Activated CD4-positive, alpha-beta T cell treated with anti-CD3 and anti-CD28 coated beads, Interleukin-2, amount 10 ng/mL, durations not matched to agents 7 days and 5 days (primary cell): ENCODE data around the gene IL13. TPM values are rescaled to one million over a fixed set of nuclear protein-coding genes. Genes with fewer than 3 reads are reported as not detected.

Source experiments
- CTCF ChIA-PET: fragments of 350-600 bp; sonication (Branson Sonifier 250); formaldehyde crosslinking; loops from one replicate; lab custom pipeline; 2021; ENCODE audit warnings: antibody characterized with exemption; lab: Charles Lee
- POLR2A ChIA-PET: fragments of 350-600 bp; sonication (Branson Sonifier 250); formaldehyde crosslinking; loops from one replicate; lab custom pipeline; 2021; ENCODE audit warnings: antibody characterized with exemption; lab: Charles Lee
- DNase-seq: peaks from one replicate; pipeline ENCODE4 v3.0.0-alpha.2; 2020
- H3K27ac Mint-ChIP-seq: one replicate; pipeline ENCODE4 v1.8.0; 2021; ENCODE audit warnings: mild to moderate bottlenecking, moderate library complexity, mixed read lengths
- H3K27me3 Mint-ChIP-seq: one replicate; pipeline ENCODE4 v1.8.0; 2021; ENCODE audit warnings: mixed read lengths
- H3K36me3 Mint-ChIP-seq: one replicate; pipeline ENCODE4 v1.8.0; 2021; ENCODE audit warnings: low read depth, mixed read lengths
- H3K4me1 Mint-ChIP-seq: one replicate; pipeline ENCODE4 v1.8.0; 2021; ENCODE audit warnings: mixed read lengths
- H3K4me3 Mint-ChIP-seq: one replicate; pipeline ENCODE4 v1.8.0; 2021; ENCODE audit warnings: mild to moderate bottlenecking, moderate library complexity, mixed read lengths
- H3K9me3 Mint-ChIP-seq: one replicate; pipeline ENCODE4 v1.8.0; 2021; ENCODE audit warnings: mixed read lengths
- total RNA-seq, 2 experiments: library from RNA; stranded (reverse); gene quantifications; one replicate each; pipeline ENCODE4 v1.2.3, GENCODE V29; 2021

The IL13 gene
- total RNA-seq, 2 experiments from 2014 or later: 2.5 to 2.8 TPM

DNA sequence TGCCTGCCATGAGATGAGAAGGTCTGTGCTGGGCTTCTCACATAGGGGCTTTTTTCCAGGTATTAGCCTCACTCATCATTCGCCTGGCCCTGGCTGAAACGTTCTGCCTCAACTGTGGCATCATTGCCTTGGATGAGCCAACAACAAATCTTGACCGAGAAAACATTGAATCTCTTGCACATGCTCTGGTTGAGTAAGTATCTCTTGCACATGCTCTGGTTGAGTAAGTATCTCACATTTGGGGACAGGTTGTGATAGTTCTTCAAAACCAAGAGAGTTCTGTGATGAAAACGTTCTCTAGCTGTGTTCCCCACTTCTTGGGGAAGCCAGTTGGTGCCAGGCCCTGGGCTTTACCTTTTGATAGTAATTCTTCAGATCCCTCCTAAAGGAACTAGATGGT lies 17.4 kb upstream of the IL13 start:
- H3K36me3 Mint-ChIP-seq: peaks cover 73% of the 10 kb centered on the region
- POLR2A ChIA-PET: no interaction called here

DNA sequence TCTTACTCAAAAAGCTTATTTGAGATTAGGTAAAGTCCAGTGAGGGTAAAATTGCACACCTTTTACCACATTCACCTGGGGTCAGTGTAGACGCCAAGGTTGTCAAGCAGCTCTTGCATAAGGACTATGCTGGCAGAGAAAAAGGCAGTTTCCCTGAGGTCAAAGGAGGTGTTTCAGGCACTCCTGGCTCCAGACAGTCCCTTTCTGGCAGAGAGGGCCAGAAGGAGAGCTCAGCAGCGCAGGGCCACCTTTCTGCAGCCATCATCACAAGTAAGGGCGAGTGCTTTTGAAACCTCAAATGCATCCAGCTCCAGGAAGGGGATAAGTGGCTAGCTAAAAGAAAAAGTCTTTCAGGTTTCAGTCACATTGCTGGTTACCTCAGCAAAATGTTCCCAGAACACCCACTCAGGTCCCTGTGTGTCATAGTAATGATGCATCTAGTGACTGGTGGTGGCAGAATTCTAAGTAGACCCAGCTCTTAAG lies 16.7 kb upstream of the IL13 start:
- peaks cover 75% of the 10 kb centered on the region for H3K36me3 Mint-ChIP-seq
- no peak for DNase-seq
- H3K4me3 Mint-ChIP-seq: no peak overlapping the region
- H3K27me3 Mint-ChIP-seq: no peaks in the 10 kb centered on the region
- ChIA-PET POLR2A (no interaction called here), CTCF (interaction anchor here (0.5 to 1.3 kb wide), 9 partner anchors 10 to 215 kb away, joined by 3 to 5 read pairs (median 3); partner anchors contain the start of gene SOWAHA)
- H3K27ac Mint-ChIP-seq: no peak overlapping the region
- peaks cover 59% of the 10 kb centered on the region for H3K4me1 Mint-ChIP-seq
- H3K9me3 Mint-ChIP-seq: no peaks in the 10 kb centered on the region

More for the DNA sequence above, 17.4 kb upstream of the IL13 start:
- CTCF ChIA-PET: interaction anchor here (0.6 to 1.3 kb wide), 4 partner anchors 14 to 173 kb away, joined by 3 to 4 read pairs (median 4); partner anchors contain the start of gene SOWAHA
- peaks cover 66% of the 10 kb centered on the region for H3K4me1 Mint-ChIP-seq
- no peak overlapping the region for H3K4me3 Mint-ChIP-seq
- no peaks in the 10 kb centered on the region for H3K9me3 Mint-ChIP-seq
- no peak overlapping the region for H3K27ac Mint-ChIP-seq
- H3K27me3 Mint-ChIP-seq: no peaks in the 10 kb centered on the region
- DNase-seq: no peak

DNA sequence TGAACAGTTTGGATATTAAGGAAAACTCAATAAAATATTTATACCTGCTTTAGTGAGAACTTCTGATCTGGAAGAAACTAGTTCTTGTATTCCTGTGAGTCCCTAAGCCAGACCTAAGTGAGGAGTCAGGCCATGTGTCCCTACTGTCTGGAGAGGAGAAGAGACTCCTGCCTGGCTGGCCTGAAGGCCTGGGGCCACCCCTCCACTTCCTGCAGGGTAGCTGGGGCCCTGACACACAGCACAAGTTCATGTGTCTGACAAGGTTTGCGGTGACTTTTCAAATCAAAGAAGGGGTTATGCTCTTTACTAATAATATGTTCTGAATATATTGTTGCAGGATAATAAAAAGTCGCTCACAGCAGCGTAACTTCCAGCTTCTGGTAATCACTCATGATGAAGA lies 16.1 kb upstream of the IL13 start:
- Mint-ChIP-seq H3K27ac (peak overlapping the region; percentile 26), H3K4me3 (no peak overlapping the region), H3K9me3 (no peaks in the 10 kb centered on the region), H3K36me3 (peaks cover 72% of the 10 kb centered on the region), H3K4me1 (peaks cover 55% of the 10 kb centered on the region), H3K27me3 (no peaks in the 10 kb centered on the region)
- ChIA-PET POLR2A (interaction anchor here (0.7 kb wide), 1 partner anchor 53 kb away, joined by 3 read pairs; no protein-coding TSS in a partner anchor), CTCF (interaction anchor here (0.5 to 1.3 kb wide), 5 partner anchors 17 to 215 kb away, joined by 3 to 5 read pairs (median 3); no protein-coding TSS in a partner anchor)
- no peak for DNase-seq

DNA sequence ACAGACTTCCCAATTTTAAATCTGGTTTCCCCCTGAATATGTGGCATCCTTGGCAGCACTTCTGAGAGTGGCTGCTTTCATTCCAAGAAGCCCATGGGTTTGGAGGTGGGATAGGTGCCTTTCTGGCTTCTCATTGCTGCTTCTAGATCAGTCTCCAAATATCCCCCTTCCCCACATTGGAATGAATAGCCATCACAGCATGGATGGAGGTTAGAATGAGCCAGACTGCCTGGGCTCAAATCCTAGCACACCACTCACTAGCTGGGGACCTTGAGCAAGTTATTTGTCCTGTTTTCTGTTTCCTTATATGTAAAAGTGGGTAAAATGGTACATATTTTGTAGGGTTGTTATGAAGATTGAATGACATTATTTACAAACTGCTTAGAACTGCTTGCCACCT lies 13.8 kb upstream of the IL13 start:
- ChIA-PET POLR2A (no interaction called here), CTCF (interaction anchor here (1.5 to 2.5 kb wide), 2 partner anchors 14 to 19 kb away, joined by 4 to 8 read pairs; no protein-coding TSS in a partner anchor)
- H3K9me3 Mint-ChIP-seq: peaks cover 10% of the 10 kb centered on the region
- no peak overlapping the region for H3K27ac Mint-ChIP-seq
- no peak overlapping the region for H3K4me3 Mint-ChIP-seq
- peaks cover 39% of the 10 kb centered on the region for H3K4me1 Mint-ChIP-seq
- DNase-seq: no peak
- peaks cover 64% of the 10 kb centered on the region for H3K36me3 Mint-ChIP-seq
- H3K27me3 Mint-ChIP-seq: peaks cover 14% of the 10 kb centered on the region

DNA sequence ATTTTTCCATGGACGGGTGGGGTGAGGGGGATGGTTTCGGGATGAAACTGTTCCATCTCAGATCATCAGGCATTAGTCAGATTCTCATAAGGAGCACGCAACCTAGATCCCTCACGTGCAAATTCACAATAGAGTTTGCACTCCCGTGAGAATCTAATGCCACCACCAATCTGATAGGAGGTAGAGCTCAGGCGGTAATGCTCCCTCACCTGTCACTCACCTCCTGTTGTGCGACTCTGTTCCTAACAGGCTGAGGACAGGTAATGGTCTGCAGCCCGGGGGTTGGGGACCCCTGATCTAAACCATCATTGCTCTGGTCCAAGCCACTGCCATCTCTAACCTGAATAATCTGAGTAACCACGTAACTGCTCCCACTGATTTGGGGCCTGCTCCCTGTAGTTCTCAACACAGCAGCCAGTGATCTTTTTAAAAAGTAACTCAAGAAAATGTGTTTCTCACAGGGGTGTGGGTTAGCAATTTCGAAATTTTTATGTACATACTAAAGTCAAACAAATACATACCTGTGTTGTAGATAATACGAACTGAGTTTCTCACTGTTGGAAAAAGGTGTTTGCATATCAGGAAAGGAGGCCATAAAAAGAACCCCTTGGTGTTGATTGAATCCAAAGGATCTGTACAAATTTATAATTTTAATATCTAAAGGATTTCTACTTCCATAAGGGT lies 11.2 kb upstream of the IL13 start:
- ChIA-PET POLR2A (no interaction called here), CTCF (interaction anchor here (0.9 kb wide), 1 partner anchor 120 kb away, joined by 3 read pairs; no protein-coding TSS in a partner anchor)
- Mint-ChIP-seq H3K27ac (no peak overlapping the region), H3K27me3 (peaks cover 14% of the 10 kb centered on the region), H3K4me1 (peaks cover 15% of the 10 kb centered on the region), H3K36me3 (peaks cover 46% of the 10 kb centered on the region), H3K4me3 (no peak overlapping the region), H3K9me3 (peaks cover 10% of the 10 kb centered on the region)
- DNase-seq: no peak

DNA sequence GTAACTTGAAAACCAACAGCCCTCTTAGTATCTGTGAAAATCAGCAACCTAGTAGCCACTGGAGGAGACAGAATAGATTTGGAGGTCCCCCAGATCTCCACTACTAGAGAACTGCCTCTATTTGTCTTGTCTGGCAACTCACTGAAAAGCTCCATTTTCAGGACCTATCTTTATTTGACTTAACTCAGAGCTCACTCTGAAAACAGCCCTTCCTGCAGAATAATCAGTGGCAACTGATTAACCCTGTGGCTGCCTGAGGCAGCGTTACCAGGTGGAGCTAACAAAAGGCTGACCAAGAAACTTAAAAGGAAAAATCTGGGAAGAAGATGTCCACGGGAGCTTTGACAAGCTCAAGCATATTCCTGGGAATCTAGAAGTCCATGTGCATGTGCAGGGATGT lies 10.5 kb upstream of the IL13 start:
- Mint-ChIP-seq H3K27ac (no peak overlapping the region), H3K9me3 (peaks cover 10% of the 10 kb centered on the region), H3K27me3 (peaks cover 14% of the 10 kb centered on the region), H3K4me3 (no peak overlapping the region), H3K4me1 (peaks cover 8% of the 10 kb centered on the region), H3K36me3 (peaks cover 39% of the 10 kb centered on the region)
- ChIA-PET CTCF (interaction anchor here (0.6 to 0.9 kb wide), 2 partner anchors 120 to 208 kb away, joined by 3 read pairs; no protein-coding TSS in a partner anchor), POLR2A (no interaction called here)
- no peak for DNase-seq

DNA sequence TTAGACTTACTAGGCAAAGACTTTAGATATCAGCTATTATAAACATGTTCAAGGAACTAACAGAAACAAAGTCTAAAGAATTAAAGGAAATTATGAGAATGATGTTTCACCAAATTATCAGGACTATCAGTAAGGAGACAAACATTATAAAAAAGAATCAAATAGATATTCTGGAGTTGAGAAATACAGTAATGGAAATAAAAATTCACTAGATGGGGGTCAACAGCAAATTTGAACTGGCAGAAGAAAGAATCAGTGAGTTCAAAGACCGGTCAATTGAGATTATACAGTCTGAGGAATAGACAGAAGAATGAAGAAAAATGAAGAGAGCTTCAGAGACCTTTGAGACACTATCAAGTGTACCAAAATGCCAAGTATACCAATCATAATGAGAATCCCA lies 9.6 kb upstream of the IL13 start:
- Mint-ChIP-seq H3K36me3 (peaks cover 30% of the 10 kb centered on the region), H3K27me3 (peaks cover 14% of the 10 kb centered on the region), H3K4me3 (no peak overlapping the region), H3K9me3 (peaks cover 10% of the 10 kb centered on the region), H3K27ac (no peak overlapping the region), H3K4me1 (no peaks in the 10 kb centered on the region)
- POLR2A ChIA-PET: no interaction called here
- CTCF ChIA-PET: interaction anchor here (0.8 to 1.3 kb wide), 3 partner anchors 10 to 18 kb away, joined by 3 read pairs; partner anchors contain the start of gene IL13
- DNase-seq: no peak

DNA sequence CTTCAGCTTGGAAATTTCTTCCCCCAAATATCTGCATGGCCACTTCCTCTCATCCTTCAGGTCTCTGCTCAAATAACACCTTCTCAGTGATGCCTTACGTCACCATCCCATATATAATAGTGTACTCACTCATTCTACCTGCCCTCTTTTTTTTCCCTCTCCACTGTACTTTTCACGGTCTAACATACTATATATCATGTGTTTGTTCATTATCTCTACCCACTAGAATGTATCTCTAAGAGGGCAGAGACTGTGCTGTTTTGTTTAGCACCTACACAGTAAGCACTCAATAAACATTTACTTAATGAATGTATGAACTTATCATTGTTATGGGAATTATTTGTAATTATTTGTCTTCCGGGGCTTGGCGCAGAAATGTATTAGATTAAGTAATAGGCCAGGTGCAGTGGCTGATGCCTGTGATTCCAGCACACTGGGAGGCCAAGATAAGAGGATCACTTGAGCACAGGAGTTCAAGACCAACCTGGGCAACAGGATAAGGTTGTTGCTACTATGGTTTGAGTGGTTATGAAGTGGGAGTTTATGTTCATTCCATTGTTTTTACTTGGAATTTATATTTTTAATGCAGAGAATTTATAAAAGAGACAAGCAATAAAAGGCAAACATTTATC lies 6.0 kb upstream of the IL13 start:
- peaks cover 39% of the 10 kb centered on the region for H3K27me3 Mint-ChIP-seq
- CTCF ChIA-PET: interaction anchor here (0.6 kb wide), 1 partner anchor 101 kb away, joined by 3 read pairs; no protein-coding TSS in a partner anchor
- peaks cover 9% of the 10 kb centered on the region for H3K36me3 Mint-ChIP-seq
- no peak for DNase-seq
- H3K9me3 Mint-ChIP-seq: peaks cover 10% of the 10 kb centered on the region
- POLR2A ChIA-PET: no interaction called here
- H3K4me1 Mint-ChIP-seq: peaks cover 6% of the 10 kb centered on the region
- H3K27ac Mint-ChIP-seq: no peak overlapping the region
- no peak overlapping the region for H3K4me3 Mint-ChIP-seq

DNA sequence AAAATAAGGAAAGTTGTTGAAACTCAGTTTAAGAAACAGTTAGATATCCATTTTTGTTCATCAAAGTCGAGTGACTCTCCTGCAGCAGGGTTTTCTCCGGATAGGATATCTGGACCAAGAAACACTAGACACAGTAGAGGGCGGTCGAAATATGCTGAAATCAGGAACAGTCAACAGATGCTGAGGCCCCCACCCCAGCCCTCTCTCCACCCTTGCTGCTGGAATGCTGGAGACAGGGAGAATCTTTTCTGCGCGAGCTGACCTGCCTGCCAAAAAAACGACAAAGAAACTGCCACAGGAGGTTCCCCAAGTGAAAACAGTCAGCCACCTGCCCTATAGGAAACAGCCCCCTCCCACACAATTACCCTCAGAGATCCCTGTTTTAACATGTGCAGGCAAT lies 4.3 kb upstream of the IL13 start:
- H3K36me3 Mint-ChIP-seq: no peaks in the 10 kb centered on the region
- CTCF ChIA-PET: interaction anchor here (1.3 kb wide), 2 partner anchors 14 to 20 kb away, joined by 3 read pairs; no protein-coding TSS in a partner anchor
- H3K4me1 Mint-ChIP-seq: peaks cover 11% of the 10 kb centered on the region
- no peak overlapping the region for H3K4me3 Mint-ChIP-seq
- H3K27ac Mint-ChIP-seq: no peak overlapping the region
- DNase-seq: no peak
- POLR2A ChIA-PET: no interaction called here
- H3K9me3 Mint-ChIP-seq: peaks cover under 1% of the 10 kb centered on the region
- H3K27me3 Mint-ChIP-seq: peaks cover 27% of the 10 kb centered on the region

DNA sequence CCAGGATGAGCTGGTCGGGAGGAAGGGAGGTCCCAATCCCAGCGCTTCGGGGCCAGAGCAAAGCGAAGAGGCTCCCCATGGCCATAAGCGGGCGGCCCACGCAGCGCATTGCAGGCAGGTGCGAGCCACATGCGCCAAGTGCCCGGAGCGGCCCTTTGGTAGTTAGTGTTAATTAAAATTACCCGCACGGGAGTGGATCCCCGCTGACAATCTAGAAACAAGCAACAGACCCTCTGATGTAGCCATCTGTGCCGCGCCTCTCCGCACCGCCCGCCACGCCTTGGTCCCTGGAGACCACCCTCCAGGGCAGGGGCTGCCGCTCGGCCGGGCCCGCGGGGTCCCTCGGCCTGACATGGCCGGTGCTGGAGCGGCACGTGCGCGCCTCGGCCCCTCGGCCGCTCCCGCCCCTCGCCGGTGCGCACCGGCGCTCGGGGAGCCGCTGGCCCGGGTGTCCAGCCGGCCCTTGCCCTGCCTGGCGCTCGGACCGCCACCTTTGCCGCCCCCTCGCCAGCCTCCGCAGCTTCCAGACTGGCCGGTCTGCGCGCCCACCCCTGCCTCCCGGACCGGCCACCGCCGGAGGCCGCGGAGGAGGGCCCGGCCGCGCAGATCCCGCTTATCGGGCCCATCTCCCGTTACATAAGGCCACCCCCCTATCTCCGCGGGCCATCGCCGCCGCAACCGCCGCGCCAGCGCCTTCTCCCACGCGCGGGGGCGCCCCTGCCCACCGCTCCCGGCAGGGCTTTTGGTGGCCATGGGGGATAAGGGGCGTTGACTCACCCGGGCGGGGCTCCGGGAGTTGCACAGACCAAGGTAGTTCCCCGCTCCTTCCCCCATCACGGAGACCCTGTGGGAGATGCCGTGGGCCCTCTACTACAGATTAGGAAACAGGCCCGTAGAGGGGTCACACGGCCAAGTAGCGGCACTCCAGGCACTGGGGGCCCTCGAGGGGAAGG lies 1.9 kb upstream of the IL13 start:
- H3K27ac Mint-ChIP-seq: no peak overlapping the region
- peaks cover 11% of the 10 kb centered on the region for H3K4me1 Mint-ChIP-seq

DNA sequence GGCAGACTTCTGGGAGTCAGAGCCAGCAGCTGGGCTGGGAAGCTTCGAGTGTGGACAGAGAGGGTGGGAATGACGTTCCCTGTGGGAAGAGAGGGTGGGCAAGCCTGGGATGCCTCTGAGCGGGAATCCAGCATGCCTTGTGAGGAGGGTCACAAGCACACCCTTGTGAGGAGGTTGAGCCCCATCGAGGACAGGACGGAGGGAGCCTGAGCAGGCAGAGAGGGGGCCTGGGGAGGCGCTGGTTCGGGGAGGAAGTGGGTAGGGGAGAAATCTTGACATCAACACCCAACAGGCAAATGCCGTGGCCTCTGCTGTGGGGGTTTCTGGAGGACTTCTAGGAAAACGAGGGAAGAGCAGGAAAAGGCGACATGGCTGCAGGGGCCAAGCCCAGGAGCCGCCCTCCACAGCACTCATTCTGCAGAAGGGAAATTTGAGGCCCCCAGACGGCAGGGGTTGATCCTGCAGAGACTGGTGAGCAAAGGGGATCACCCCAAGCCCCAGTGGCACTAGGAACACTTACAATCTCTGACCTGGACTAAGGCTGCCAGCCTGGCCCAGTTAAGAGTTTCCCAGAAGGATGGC lies 1.1 kb upstream of the IL13 start:
- ChIA-PET CTCF (no interaction called here), POLR2A (no interaction called here)
- H3K9me3 Mint-ChIP-seq: no peaks in the 10 kb centered on the region
- DNase-seq: no peak
- peaks cover 11% of the 10 kb centered on the region for H3K4me1 Mint-ChIP-seq
- H3K4me3 Mint-ChIP-seq: no peak overlapping the region
- no peak overlapping the region for H3K27ac Mint-ChIP-seq
- peaks cover 26% of the 10 kb centered on the region for H3K27me3 Mint-ChIP-seq
- H3K36me3 Mint-ChIP-seq: no peaks in the 10 kb centered on the region

More for the DNA sequence above, 1.9 kb upstream of the IL13 start:
- Mint-ChIP-seq H3K4me3 (no peak overlapping the region), H3K9me3 (no peaks in the 10 kb centered on the region), H3K36me3 (no peaks in the 10 kb centered on the region), H3K27me3 (peaks cover 26% of the 10 kb centered on the region)
- ChIA-PET POLR2A (no interaction called here), CTCF (no interaction called here)
- no peak for DNase-seq
